ENCODE measurements around the gene EVC2. TPM values are rescaled to one million over a fixed set of nuclear protein-coding genes. Genes with fewer than 3 reads are reported as not detected.

EVC2 gene
- total and polyA plus RNA-seq, 9 of the 15 experiments (the other 6 are each of a cell fraction or from before 2014, with no cell fraction given) = 0.03 to 0.55 (median 0.38) TPM; not detected in 1

- TF ChIP-seq NR0B1 (IDR thresholded peaks at IDR 0.05; ENCODE audit: partially characterized antibody) (no peak), ZNF609 (CRISPR knock-in tag; IDR thresholded peaks at IDR 0.05; ENCODE audit: borderline replicate concordance) (no peak), SRSF9 (IDR thresholded peaks at IDR 0.05; ENCODE audit: borderline replicate concordance, low read depth, low read length) (no peak), LEF1 (IDR thresholded peaks at IDR 0.05) (no peak), ZNF644 (tag; IDR thresholded peaks at IDR 0.05; ENCODE audit: low read depth) (no peak), CHD7 (IDR thresholded peaks at IDR 0.05; ENCODE audit: low read depth, low read length) (no peak), PCBP1 (IDR thresholded peaks at IDR 0.05; ENCODE audit: low read depth, low read length, poor library complexity, severe bottlenecking) (no peak), ZSCAN32 (CRISPR knock-in tag; IDR thresholded peaks at IDR 0.05) (no peak)
Observed at GRCh38 chr4:5683566-5683965, 24.8 kb downstream of the EVC2 start (continued).
